H1 (cell line): ENCODE results near the gene HIGD1B. TPM values are rescaled to one million over a fixed set of nuclear protein-coding genes. Genes with fewer than 3 reads are reported as not detected.

Source experiments
- CTCF ChIA-PET: fragments of 300-600 bp; sonication (Branson Sonifier 250); formaldehyde crosslinking; loops from one replicate; lab custom pipeline; 2021; ENCODE audit not compliant: partially characterized antibody; lab: Charles Lee
- POLR2A ChIA-PET: fragments of 300-600 bp; sonication (Branson Sonifier 250); formaldehyde crosslinking; loops from one replicate; lab custom pipeline; 2021; ENCODE audit warnings: inconsistent platforms; ENCODE audit not compliant: partially characterized antibody; lab: Charles Lee
- DNase-seq, 2 experiments: peaks; one replicate each; pipeline versions ENCODE4 v3.0.0 to v3.0.0-alpha.2; 2010 to 2022; ENCODE audit warnings: low spot score in 2 of 2, low read depth in 1 of 2, mixed read lengths in 1 of 2
- FAIRE-seq: peaks from 2 replicates; lab custom pipeline; 2011; peaks lifted over from hg19 to GRCh38; lab: Jason Lieb, UNC
- H2AFZ ChIP-seq: 2 replicates; pipeline ENCODE4 v1.8.1; 2012; ENCODE audit warnings: low read length, inconsistent platforms
- H2AK5ac ChIP-seq: 2 replicates; pipeline ENCODE4 v1.6.1; 2013; ENCODE audit warnings: low read depth, low read length
- H2BK120ac ChIP-seq: replicated peaks from 2 replicates; pipeline ENCODE3; 2013; ENCODE audit warnings: low read depth, low read length, inconsistent platforms
- H2BK12ac ChIP-seq: 2 replicates; pipeline ENCODE4 v1.6.1; 2013; ENCODE audit warnings: low read depth, low read length
- H2BK15ac ChIP-seq: 2 replicates; pipeline ENCODE4 v1.6.1; 2013; ENCODE audit warnings: low read length
- H2BK20ac ChIP-seq: 2 replicates; pipeline ENCODE4 v1.6.1; 2013; ENCODE audit warnings: low read length
- H2BK5ac ChIP-seq: 2 replicates; pipeline ENCODE4 v1.6.1; 2013; ENCODE audit warnings: low read depth, low read length
- H3K14ac ChIP-seq: 2 replicates; pipeline ENCODE4 v1.6.1; 2013; ENCODE audit warnings: inconsistent platforms; ENCODE audit not compliant: insufficient read length
- H3K18ac ChIP-seq: 2 replicates; pipeline ENCODE4 v1.6.1; 2013; ENCODE audit warnings: low read length; ENCODE audit errors: extremely low read depth
- H3K23ac ChIP-seq: 2 replicates; pipeline ENCODE4 v1.6.1; 2013; ENCODE audit warnings: inconsistent platforms; ENCODE audit not compliant: insufficient read length
- H3K23me2 ChIP-seq: 2 replicates; pipeline ENCODE4 v1.6.1; 2013; ENCODE audit warnings: low read depth, low read length
- H3K27ac ChIP-seq: 2 replicates; pipeline ENCODE4 v1.6.1; 2011; ENCODE audit warnings: low read depth, low read length, inconsistent platforms
- H3K27me3 ChIP-seq, 4 experiments: replicated peaks in 1 of 4; 1 replicate in 1 of 4; 2 replicates in 3 of 4; pipeline versions ENCODE4 v1.6.1 to v1.8.1; 2011 to 2013; ENCODE audit warnings: low read length in 3 of 4, mild to moderate bottlenecking in 3 of 4, inconsistent platforms in 2 of 4, mixed read lengths in 2 of 4, moderate library complexity in 1 of 4; ENCODE audit not compliant: control insufficient read depth in 3 of 4, insufficient read depth in 3 of 4; ENCODE audit errors: extremely low read depth in 1 of 4
- H3K36me3 ChIP-seq, 4 experiments: 2 replicates each; pipeline versions ENCODE4 v1.6.1 to v1.8.1; 2011 to 2013; ENCODE audit warnings: mild to moderate bottlenecking in 4 of 4, low read length in 3 of 4, moderate library complexity in 2 of 4, control low read depth in 1 of 4, inconsistent platforms in 1 of 4; ENCODE audit not compliant: insufficient read depth in 4 of 4, control insufficient read depth in 2 of 4
- H3K4ac ChIP-seq: replicated peaks from 2 replicates; pipeline ENCODE3; 2013; ENCODE audit warnings: low read length, low read depth, mixed read lengths, inconsistent platforms; ENCODE audit not compliant: insufficient read length
- H3K4me1 ChIP-seq, 4 experiments: replicated peaks in 1 of 4; 1 replicate in 1 of 4; 2 replicates in 3 of 4; pipeline versions ENCODE4 v1.6.1 to v1.8.1; 2011 to 2013; ENCODE audit warnings: low read length in 3 of 4, inconsistent platforms in 2 of 4, mixed read lengths in 1 of 4; ENCODE audit not compliant: insufficient read depth in 4 of 4, control insufficient read depth in 3 of 4
- H3K4me2 ChIP-seq, 2 experiments: 2 replicates each; pipeline versions ENCODE4 v1.6.1 to v1.8.1; 2011 to 2013; ENCODE audit warnings: low read depth in 2 of 2, low read length in 2 of 2, control low read depth in 1 of 2, inconsistent platforms in 1 of 2, mild to moderate bottlenecking in 1 of 2; ENCODE audit not compliant: insufficient read depth in 1 of 2
- H3K4me3 ChIP-seq, 4 experiments: fragments of 200-600, 300-600 bp in 1 of 4; sonication (generic), shearing (Covaris generic), sonication (Bioruptor Twin) in 1 of 4; 2 replicates each; pipeline versions ENCODE4 v1.5.1 to v1.8.1; 2011 to 2016; ENCODE audit warnings: low read length in 4 of 4, low read depth in 3 of 4, control low read depth in 2 of 4, inconsistent platforms in 2 of 4, mild to moderate bottlenecking in 2 of 4, mixed read lengths in 1 of 4, moderate library complexity in 1 of 4; ENCODE audit not compliant: insufficient read depth in 2 of 4; ENCODE audit errors: extremely low read depth in 1 of 4
- H3K56ac ChIP-seq: replicated peaks from 2 replicates; pipeline ENCODE3; 2013; ENCODE audit warnings: low read depth, mild to moderate bottlenecking, mixed read lengths, low read length, inconsistent platforms; ENCODE audit not compliant: insufficient read length
- H3K79me1 ChIP-seq: 2 replicates; pipeline ENCODE4 v1.6.1; 2013; ENCODE audit warnings: low read depth, low read length, control low read depth
- H3K79me2 ChIP-seq, 2 experiments: 2 replicates each; pipeline versions ENCODE4 v1.6.1 to v1.8.1; 2012 to 2013; ENCODE audit warnings: low read length in 2 of 2, mild to moderate bottlenecking in 2 of 2, inconsistent platforms in 1 of 2; ENCODE audit not compliant: insufficient read depth in 2 of 2, control insufficient read depth in 1 of 2
- H3K9ac ChIP-seq, 4 experiments: replicated peaks in 1 of 4; 1 replicate in 1 of 4; 2 replicates in 3 of 4; pipeline versions ENCODE4 v1.6.1 to v1.8.1; 2011 to 2013; ENCODE audit warnings: low read depth in 3 of 4, low read length in 3 of 4, control low read depth in 2 of 4, mild to moderate bottlenecking in 2 of 4, moderate library complexity in 2 of 4, inconsistent platforms in 1 of 4; ENCODE audit errors: extremely low read depth in 1 of 4
- H3K9me3 ChIP-seq, 2 experiments: 2 replicates each; pipeline versions ENCODE4 v1.6.1 to v1.8.1; 2012 to 2013; ENCODE audit warnings: mild to moderate bottlenecking in 2 of 2, moderate library complexity in 2 of 2, control low read depth in 1 of 2, inconsistent platforms in 1 of 2, low read depth in 1 of 2, low read length in 1 of 2, mixed read lengths in 1 of 2; ENCODE audit not compliant: insufficient read depth in 2 of 2
- H4K20me1 ChIP-seq, 2 experiments: replicated peaks in 1 of 2; 2 replicates each; pipeline versions ENCODE3 to v1.8.1; 2011 to 2013; ENCODE audit warnings: inconsistent platforms in 2 of 2, low read length in 2 of 2, mild to moderate bottlenecking in 1 of 2; ENCODE audit not compliant: insufficient read depth in 2 of 2, control insufficient read depth in 1 of 2
- H4K5ac ChIP-seq: 2 replicates; pipeline ENCODE4 v1.6.1; 2013; ENCODE audit warnings: low read length, low read depth, mixed read lengths, inconsistent platforms; ENCODE audit not compliant: insufficient read length
- H4K8ac ChIP-seq: 2 replicates; pipeline ENCODE4 v1.8.0; 2013; ENCODE audit warnings: mild to moderate bottlenecking, moderate library complexity, low read length, inconsistent platforms; ENCODE audit not compliant: insufficient read depth; ENCODE audit errors: extremely low read depth
- H4K91ac ChIP-seq: replicated peaks from 2 replicates; pipeline ENCODE3; 2013; ENCODE audit warnings: low read length, mixed read lengths, inconsistent platforms; ENCODE audit not compliant: insufficient read length
- CBX5 ChIP-seq: fragments of 300-800, 300-1000 bp; sonication (generic); IDR thresholded peaks from 2 replicates; pipeline ENCODE4 v1.7.1; 2016; ENCODE audit warnings: antibody characterized with exemption, low read length, low read depth
- EP300 ChIP-seq, 2 experiments: IDR thresholded peaks; 1 replicate in 1 of 2; 2 replicates in 1 of 2; pipeline ENCODE4 v1.6.1; 2011 to 2012; ENCODE audit warnings: low read depth in 2 of 2, low read length in 2 of 2, mild to moderate bottlenecking in 2 of 2, borderline replicate concordance in 1 of 2, inconsistent platforms in 1 of 2, moderate library complexity in 1 of 2
- KDM5A ChIP-seq: fragments of 200-600 bp; IDR thresholded peaks from 2 replicates; pipeline ENCODE4 v1.7.1; 2012; ENCODE audit warnings: mild to moderate bottlenecking, low read length, inconsistent platforms, mixed read lengths
- RBBP5 ChIP-seq: IDR thresholded peaks from 2 replicates; pipeline ENCODE4 v1.7.1; 2012; ENCODE audit warnings: low read depth, mild to moderate bottlenecking, inconsistent platforms, low read length, moderate library complexity, borderline replicate concordance
- SIX5 ChIP-seq: IDR thresholded peaks from 2 replicates; pipeline ENCODE4 v1.6.1; 2011; ENCODE audit warnings: mild to moderate bottlenecking, low read depth, low read length
- SRF ChIP-seq: IDR thresholded peaks from 2 replicates; pipeline ENCODE4 v1.6.1; 2011; ENCODE audit warnings: mild to moderate bottlenecking, low read depth, low read length, moderate library complexity
- SUZ12 ChIP-seq: fragments of 200-600 bp; sonication (generic); IDR thresholded peaks from 2 replicates; pipeline ENCODE4 v1.6.1; 2012; ENCODE audit warnings: mild to moderate bottlenecking, inconsistent platforms, low read length, moderate library complexity, mixed read lengths
- TAF1 ChIP-seq: IDR thresholded peaks from 2 replicates; pipeline ENCODE4 v1.6.1; 2011; ENCODE audit warnings: mild to moderate bottlenecking, low read depth, low read length
- WGBS, 2 experiments: shearing (Covaris generic) in 1 of 2; methylation state at CpG; one replicate each; pipeline versions ENCODE4 v1.1.6 to v1.1.7; 2013 to 2015; ENCODE audit warnings: low lambda C conversion rate in 2 of 2, mixed read lengths in 2 of 2, inconsistent platforms in 1 of 2, low coverage in 1 of 2, missing lambda C conversion rate in 1 of 2; ENCODE audit not compliant: insufficient replicate concordance in 2 of 2, insufficient coverage in 1 of 2, insufficient read length in 1 of 2; ENCODE audit errors: extremely low coverage in 1 of 2, missing lambda C conversion rate in 1 of 2; 5-methylcytosine and 5-hydroxymethylcytosine counted together
- polyA plus RNA-seq, 7 experiments: library from polyadenylated mRNA; depleted of rRNA in 3 of 7; stranded (reverse) in 5 of 7; unstranded in 2 of 7; fragments of >200 nt in 5 of 7; fragments of 200-250 nt in 2 of 7; gene quantifications; 1 replicate in 5 of 7; 2 replicates in 1 of 7; 4 replicates in 1 of 7; pipeline versions ENCODE4 v1.2.1 to v1.2.3, GENCODE V29; 2011 to 2013; ENCODE audit warnings: missing spikeins in 2 of 7, mixed read lengths in 2 of 7
- total RNA-seq: library from RNA; stranded (reverse); fragmentation: NEBNext Ultra II Directional; extraction: Animal tissue kit (Norgen Biotek cat#: 25700); gene quantifications from 2 replicates; pipeline ENCODE4 v1.2.1, GENCODE V29; 2021

Gene HIGD1B
- total and polyA plus RNA-seq, 2 of the 8 experiments (the other 6 are each of a cell fraction or from before 2014, with no cell fraction given): not detected

DNA sequence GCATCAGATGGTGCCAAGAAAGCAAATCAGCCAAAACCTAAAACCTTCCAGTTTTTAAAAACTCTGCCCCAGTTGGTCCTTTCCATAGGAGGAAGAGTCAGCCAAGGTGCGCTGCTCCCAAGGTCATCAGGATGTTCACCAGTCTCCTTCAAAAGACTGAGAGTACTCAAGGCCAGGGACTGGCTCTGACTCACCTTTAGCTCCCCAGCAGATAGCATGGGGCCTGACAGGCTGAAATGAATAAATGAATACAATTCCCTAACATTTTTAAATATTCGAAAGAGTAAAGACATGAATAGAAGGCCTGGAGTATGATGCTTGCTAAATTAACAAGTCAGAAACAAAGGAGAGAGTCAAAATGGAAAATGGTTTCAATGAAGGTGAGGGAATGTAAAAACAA lies 32.4 kb downstream of the HIGD1B start:
- Histone ChIP-seq H3K23ac (no peak overlapping the region), H3K9ac (no peak overlapping the region), H4K8ac (no peak overlapping the region), H3K79me1 (no peaks in the 10 kb centered on the region), H4K20me1 (no peaks in the 10 kb centered on the region), H2AFZ (no peak overlapping the region), H3K18ac (no peak overlapping the region), H3K23me2 (no peaks in the 10 kb centered on the region), H3K4ac (no peak overlapping the region), H2BK120ac (no peak overlapping the region), H3K4me1 (no peaks in the 10 kb centered on the region), H3K14ac (no peak overlapping the region), H3K36me3 (peaks cover 34 to 77% (median 58%) of the 10 kb centered on the region in 4 experiments), H2BK15ac (no peak overlapping the region), H2BK5ac (no peak overlapping the region), H3K27me3 (no peaks in the 10 kb centered on the region), H2BK20ac (no peak overlapping the region), H3K9me3 (no peaks in the 10 kb centered on the region), H2BK12ac (no peak overlapping the region), H3K4me3 (no peak overlapping the region), H3K79me2 (no peaks in the 10 kb centered on the region), H4K91ac (no peak overlapping the region), H3K56ac (no peak overlapping the region), H3K27ac (no peak overlapping the region), H2AK5ac (no peak overlapping the region), H4K5ac (no peak overlapping the region), H3K4me2 (no peak overlapping the region)
- POLR2A ChIA-PET: interaction anchor here (0.9 to 1.4 kb wide), 2 partner anchors 13 to 19 kb away, joined by 3 read pairs; partner anchors contain the start of gene EFTUD2
- no peak for DNase-seq
- CTCF ChIA-PET: interaction anchor here (1.2 to 11.2 kb wide), 7 partner anchors 16 to 104 kb away, joined by 3 to 154 read pairs (median 6); no protein-coding TSS in a partner anchor
- 88% methylated on average over 2 of the region's 2 CpGs; no CpG with 5 or more reads in 1 of the 2 experiments for WGBS, 2 experiments
- no peak for FAIRE-seq
- TF ChIP-seq SUZ12 (no peak), TAF1 (no peak), SRF (no peak), RBBP5 (no peak), SIX5 (no peak), KDM5A (no peak), EP300 (IDR thresholded peaks at IDR 0.05; ENCODE audit: borderline replicate concordance in 1 of 2, low read depth in 2 of 2, low read length in 2 of 2) (no peak), CBX5 (no peak)
